Cardiac septum (tissue), 1 donor: ENCODE results near the gene GLI3. TPM values are rescaled to one million over a fixed set of nuclear protein-coding genes. Genes with fewer than 3 reads are reported as not detected.

ENCODE experiments used
- DNase-seq: peaks from one replicate; pipeline ENCODE4 v3.0.0-alpha.2; 2020; ENCODE audit warnings: low spot score
- intact Hi-C: fragments of 100-400 bp; cut with DNase I; formaldehyde crosslinking; loops from one replicate; pipeline ENCODE4 v1.14.0; 2022
- total RNA-seq: library from RNA; stranded (reverse); fragmentation: NEBNext Ultra II Directional; extraction: Animal tissue kit (Norgen Biotek cat#: 25700); gene quantifications from one replicate; pipeline ENCODE4 v1.2.1, GENCODE V29; 2021
- donor health status: DM: no; HTN: no; CAD: no.

Gene GLI3
- total RNA-seq, 1 donor from 2014 or later, result 10.5 TPM

DNA sequence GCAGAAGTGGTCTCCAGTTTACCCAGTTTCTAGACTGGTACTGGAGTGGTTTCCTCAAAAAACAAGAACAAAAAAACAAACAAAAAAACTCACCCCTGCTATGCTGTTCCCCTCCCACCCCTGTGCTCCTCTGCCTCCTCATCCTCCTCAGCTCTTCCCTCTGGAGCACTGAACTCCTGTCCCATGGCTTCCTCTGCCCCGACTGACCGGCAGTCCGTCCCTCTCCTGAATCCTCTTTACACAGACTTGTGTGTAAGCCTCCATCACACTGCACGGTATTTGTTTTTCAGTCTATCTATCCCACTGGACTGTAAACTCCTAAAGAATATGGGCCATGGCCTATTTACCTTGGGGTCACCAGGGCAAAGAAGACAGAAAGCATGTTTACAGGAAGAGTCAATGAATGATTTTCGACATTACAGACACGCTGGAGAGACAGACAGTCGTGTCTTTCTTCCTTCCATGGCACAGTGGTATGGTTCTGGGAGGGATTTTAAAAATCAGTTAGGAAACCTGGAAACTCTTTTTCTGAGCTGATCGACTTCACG lies 265.3 kb downstream of the GLI3 start:
- no peak for DNase-seq
- intact Hi-C loops, result no loop called here

DNA sequence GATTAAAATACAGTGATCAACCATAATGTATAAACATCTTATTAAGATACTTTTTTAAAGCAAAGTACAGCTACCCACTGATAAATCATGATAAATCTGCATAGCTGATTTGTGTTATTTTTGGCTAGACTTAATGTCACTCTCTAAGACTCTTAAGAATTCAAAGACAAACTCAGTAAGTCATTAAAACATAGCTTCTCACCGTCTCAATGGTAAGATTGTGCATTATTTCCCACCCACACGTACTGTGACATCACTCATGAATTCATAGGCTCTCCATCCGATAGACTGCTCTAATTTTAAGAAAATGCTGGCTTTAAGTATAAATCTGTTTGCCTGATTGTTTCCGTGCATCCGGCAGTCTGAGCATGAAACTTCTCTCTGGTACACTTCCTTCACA lies 266.1 kb downstream of the GLI3 start:
- intact Hi-C loops, result no loop called here
- no peak for DNase-seq

DNA sequence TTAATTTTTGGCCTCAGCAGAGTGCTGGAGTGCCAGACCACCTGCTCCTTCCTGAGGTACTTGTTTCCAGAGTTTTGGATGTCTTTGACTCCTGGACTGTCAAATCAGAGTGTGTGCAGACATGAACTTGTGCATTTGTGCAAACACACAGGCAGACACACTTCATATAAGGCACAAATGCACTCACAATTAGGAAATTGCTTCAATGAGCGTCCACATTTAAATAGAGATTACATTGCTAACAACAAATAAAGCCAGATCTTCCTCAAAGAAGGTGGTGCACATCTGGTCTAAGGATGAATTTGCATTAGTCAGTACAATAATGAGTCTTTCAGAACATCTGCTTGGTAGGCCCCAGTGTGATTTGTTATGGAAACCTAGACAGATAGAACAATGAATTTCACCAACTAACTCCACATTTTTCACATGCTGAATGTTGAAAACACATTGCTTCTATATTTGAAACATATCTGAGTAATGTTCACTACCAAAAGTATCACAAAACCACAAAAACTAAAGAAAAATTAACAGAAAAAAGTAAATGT lies 267.4 kb downstream of the GLI3 start:
- intact Hi-C loops, result no loop called here
- no peak for DNase-seq

DNA sequence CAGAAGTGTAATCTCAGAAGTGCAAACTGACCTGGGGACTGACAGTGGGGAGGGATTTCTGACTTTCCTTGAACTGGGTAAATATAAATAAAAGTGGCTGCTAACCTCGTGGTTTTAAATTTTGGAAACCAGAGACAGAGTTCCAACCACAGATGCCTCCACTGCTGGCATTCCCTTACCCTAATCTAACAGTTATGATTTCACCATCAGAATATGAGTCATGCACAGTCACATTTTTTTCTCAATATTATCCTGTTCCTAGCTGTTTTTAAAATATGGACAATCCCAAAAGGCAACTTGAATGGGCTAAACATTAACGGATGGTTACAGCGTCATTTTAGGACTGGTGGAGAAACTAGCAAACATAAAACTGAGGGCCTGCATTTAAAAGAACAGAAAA lies 269.9 kb downstream of the GLI3 start:
- no peak for DNase-seq
- intact Hi-C loops, result no loop called here

DNA sequence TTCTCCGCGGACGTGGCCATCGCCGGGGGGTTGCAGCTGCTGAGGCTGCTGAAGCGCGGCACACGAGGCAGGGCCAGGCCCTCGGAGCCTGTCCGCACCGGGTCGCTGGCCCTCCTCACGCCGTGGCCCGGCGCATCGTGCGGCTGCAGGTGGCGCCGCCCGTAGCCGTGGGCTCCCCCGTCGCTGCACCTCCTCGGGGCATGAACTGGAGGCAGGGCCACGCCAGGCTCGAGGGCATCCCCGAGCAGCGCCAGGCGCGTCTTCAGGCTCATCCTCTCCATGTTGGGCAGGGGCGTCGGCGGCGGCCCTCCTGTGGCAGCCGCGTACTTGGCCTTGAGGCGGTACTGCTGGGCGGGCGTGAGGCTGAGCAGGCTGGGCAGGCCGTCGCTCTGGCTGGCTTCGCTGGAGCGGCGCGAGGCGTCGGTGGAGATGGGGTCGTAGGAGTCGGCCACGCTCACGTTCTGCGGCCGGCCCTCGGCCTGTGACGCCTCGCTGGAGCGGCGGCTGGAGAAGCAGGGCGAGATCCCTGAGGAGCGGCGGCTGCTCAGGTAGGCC lies 271.0 kb downstream of the GLI3 start:
- DNase-seq, result no peak
- intact Hi-C loops, result no loop called here

DNA sequence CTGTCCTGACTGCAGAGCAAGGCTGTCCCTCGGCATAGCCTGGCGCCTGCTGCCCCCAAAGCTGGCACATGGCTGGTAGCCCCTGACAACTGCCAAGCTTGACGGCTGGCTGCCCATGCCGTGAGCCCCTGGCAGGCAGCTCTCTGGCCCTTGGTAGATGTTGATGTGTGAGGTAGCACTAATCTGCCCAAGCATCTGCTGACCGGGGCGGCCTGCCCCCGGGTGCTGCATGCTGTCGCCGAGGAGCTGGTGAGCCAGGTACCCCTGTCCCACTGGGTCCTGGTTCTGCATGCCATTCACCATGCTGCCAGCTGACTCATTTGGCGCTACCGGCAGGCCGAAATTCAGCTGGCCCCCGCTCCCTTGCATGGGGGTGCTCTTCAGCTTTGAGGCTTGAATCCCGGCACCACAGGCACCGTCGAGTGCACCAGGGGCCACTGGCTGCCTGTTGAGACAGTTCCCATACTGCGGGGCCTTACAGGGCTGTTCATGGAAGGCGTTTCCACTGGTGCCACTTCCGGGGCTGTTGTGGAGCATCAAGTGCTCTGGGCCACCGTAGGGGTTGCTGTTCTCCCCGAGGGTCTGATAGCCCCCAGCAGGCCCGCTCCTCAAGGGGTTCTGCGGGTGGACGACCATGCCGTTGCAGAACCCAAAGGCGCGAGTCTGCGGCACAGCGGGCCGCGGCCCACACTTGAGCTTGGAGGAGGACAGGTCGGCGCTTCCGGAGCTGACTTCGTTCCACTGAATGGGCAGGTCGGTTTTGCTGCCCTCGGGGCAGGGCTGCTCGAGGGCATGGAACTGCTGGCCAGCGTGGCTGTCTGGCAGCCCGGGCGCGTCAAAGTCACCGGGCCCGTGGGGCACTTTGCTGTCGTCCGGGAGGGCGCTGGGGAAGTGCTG lies 271.9 kb downstream of the GLI3 start:
- no peak for DNase-seq

DNA sequence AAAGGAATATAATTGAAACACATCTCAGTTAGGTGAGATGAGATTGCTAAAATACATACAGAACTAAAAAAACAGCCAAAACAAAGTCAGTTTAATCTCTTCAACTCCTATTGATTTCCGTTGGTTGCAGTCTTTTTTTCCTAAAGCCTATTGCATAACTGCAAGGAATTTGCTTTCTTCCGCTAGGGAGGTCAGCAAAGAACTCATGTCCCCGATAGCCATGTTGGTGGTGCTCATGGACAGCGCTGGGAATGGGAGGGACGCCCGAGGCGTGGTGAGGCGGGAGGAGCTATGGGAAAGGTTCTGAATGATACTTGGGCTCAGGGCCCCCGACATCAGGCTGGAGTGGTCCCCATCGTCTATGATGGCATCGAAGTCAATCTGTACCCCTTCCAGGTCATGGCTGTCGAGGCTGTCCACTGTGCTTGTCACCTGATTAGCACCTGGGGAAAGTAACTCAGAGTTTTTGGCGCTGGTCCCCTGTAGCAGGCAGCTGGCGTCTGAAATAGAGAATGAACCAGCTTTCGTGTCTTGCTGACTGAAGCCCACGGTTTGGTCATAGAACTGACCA lies 272.7 kb downstream of the GLI3 start:
- intact Hi-C loops, result no loop called here

More for the DNA sequence above, 271.9 kb downstream of the GLI3 start:
- intact Hi-C loops, result no loop called here

DNA sequence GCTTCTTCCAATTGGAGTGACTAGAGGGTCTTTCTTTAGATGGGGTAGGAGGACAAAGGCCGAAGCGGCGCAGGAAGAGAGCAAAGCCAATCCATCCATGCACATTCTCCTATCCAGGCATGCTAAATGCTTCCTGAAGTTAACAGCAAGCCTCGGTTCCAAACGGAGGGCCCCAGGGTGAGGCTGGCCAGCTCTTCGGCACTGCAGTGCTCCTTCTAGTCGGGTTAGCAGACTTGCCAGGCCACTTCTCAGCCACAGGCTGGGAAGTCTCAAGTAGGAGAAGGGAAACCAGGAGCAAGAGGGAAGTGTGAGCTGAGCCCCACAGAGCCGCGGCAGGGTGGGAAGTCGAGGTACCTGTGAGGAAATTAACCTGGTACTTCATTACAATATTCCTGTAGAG lies 280.3 kb downstream of the GLI3 start:
- intact Hi-C loops, result no loop called here
- DNase-seq, result no peak

More for the DNA sequence above, 272.7 kb downstream of the GLI3 start:
- DNase-seq, result no peak

DNA sequence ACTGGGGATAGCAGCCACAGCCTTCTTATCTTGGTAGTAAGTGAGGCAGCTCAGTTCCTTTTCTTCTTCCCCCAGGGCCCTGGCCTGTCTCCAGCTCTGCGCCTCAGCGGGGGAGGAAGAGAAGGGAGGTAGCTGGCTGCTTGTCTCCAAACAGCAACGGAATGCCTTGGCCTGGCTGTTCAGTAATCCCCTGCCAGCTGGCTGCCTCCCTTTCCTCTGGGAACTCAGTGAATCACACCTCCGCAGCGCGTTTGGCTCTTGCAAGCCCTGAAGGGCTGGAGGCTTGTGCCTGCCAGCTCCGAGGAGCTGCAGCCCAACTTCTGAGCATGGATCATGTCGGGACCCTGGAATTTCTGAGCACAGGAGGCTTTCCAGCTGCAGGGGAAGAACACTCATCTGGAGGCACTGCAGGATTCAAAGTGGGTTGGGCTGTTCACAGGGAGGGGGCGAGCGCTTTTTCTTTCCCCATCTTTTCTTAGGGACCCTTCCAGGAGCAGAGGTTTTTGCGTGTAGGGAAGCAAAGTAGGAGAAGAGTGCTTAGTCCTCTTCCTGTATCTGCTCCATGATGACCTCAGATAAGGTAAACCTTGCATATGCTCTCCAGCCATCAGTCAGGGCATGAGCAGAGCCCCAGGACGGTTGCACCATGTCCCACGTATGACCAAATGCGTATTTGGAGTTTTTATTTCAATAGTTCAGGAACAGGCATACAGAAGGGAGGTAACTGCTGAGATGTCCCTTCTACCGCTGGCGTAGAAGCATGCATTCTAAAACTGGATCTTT lies 280.9 kb downstream of the GLI3 start:
- intact Hi-C loops, result no loop called here
- DNase-seq, result peak; percentile 94

DNA sequence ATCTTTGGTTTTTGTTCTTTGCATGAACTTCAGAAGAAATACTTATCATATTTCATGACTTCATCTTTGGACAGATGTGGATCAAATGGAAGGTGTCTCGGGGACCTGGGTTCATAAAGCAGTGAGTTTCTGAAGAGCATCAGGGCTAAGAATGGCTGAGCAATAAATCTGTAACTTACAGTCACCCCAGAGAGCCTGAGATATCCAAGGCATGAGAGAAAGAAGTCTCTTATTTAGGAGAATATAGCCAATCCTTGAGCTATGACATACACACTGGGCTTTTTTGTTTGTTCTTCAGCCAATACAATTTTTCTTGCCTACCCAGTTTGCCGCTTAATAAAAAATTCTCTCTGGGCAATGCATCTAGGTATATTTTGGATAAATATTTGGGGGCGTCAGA lies 281.6 kb downstream of the GLI3 start:
- intact Hi-C loops, result no loop called here
- DNase-seq, result no peak

DNA sequence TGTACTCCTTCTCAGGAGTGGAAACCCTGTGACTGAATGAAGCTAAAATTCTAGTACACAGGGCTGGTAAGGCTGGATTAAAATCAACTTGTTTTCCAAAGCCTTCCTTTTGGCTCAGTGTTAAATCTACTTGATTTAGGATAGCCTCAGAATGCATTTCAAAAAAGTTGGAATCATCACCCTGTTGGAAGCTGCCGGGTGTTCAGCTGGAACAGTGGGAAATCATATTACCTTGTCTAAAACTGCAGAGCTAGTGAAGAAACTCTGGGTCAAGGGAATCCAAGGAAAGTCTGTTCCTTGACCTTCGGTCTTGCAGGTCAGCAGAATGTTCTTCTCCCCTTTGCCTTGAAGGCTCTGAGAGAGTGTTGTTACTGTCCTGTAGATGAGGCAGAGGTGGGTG lies 282.0 kb downstream of the GLI3 start:
- intact Hi-C loops, result no loop called here
- no peak for DNase-seq

DNA sequence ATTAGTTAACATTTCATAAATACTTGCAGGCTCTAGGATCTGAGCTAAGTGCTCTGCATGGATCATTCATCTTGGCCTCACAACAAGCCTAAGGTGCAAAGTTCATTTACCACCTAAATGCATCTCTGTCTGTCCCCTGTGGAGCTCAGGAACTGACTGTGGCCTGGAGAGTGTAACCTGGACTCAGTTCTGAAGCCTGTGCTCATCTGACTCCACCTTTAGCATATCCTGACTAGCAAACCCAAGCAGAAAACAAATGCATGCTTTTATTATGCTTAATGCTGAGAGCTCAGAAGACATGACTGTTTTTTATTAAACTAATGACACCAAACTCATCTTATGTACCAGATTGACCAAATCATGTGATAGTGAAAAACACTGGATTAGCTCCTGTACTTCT lies 288.5 kb downstream of the GLI3 start:
- intact Hi-C loops, result no loop called here
- DNase-seq, result no peak

DNA sequence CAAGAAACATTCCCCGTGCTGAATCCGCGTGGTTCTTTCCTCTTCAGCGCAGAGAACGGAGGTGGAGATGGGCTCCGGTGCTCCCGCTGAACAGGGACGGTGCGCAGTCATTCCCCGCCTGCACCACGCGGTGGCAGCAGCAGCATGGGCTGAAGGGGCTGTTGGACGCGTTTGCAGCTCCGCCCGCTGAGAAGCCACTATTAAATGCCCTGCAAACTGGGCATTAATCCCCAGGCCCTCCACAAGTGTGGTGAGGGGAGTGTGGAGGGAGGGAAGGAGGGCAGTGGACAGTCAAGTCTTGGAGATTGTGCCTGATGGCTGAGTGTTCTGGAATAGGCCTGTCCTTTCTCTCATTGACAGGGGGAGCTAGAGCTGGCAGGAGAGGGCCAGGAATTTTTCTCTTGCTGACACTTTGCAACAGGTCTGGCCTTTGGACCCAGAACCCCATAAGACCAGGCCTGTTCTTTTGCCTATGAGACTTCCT lies 293.9 kb downstream of the GLI3 start:
- DNase-seq, result peak; percentile 91
- intact Hi-C loops, result loop anchor here (5.0 kb wide), 2 partner anchors 364 to 884 kb away; no protein-coding TSS in a partner anchor

DNA sequence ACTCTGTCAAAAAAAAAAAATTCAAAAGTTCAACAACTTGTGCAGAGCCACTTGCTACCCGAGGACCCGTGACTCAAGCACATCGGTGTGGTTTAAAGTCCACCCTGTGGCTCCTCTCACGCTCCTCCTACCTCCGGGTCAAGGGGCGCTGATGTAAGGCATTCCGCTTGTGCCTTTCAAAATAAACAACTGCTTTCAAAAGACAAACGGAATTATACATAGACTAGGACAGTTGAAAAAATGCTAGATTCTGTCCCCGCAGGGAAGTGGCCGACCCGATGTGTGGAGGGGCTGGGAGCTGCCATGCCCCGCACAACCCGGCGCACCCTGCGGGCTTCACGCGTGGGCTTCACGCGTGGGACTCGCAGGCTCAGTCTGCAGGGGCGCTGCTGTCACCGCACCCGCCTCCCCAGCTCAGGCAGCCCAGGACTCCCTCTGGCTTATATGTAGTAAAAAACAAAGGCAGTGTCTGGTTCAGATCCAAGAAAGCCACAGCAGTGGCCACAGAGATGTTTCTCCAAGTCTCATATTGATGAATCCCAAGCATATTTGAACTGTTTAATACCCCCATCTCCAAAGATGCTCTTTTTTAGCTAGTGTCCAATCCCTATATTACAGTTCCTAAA lies 294.4 kb downstream of the GLI3 start:
- DNase-seq, result no peak
- intact Hi-C loops, result loop anchor here (5.0 kb wide), 2 partner anchors 365 to 885 kb away; no protein-coding TSS in a partner anchor

DNA sequence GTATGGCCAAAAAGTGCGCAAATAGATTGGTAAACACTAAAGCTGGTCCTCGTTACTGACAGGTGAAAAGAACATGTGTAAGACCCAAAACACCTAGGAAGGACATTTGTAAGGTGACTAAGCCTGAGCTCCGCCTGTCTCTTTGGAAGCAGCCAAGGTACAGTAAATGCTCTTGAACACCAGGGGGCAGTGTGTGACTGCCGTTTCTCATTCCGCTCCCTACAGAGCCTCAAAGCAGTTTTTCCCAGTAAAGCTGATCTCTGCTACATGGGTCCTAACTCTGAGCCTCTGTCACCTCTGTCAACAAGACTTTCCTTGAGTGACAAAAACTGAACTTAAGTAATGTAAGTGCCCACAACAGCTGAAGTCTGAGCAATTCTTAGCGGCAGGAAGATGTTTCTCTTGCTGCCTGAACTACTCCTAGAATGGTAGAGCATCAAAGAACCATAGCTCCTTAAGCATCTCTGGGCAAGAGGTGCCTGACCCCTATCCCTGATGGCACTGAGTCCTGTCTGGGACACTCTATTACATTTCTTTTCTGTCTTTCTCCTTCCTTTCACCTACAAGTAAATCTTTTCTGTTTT lies 296.2 kb downstream of the GLI3 start:
- no peak for DNase-seq
- intact Hi-C loops, result loop anchor here (5.0 kb wide), 2 partner anchors 366 to 886 kb away; no protein-coding TSS in a partner anchor

DNA sequence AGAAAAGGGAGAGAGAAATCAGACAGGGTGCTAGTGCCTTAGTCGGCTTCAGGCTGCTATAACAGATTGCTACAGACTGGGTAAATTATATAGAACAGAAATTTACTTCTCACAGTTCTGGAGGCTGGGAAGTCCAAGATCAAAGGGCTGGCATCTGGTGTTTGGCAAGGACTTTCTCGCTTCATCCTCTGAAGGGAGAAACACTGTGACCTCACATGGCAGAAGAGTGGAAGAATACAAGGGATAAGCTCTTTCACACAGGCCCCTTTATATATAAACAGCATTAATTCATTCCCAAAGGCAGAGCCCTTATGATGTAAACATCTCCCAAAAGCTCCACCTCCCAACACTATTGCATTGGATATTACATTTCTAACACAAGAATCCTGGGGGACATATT lies 298.6 kb downstream of the GLI3 start:
- DNase-seq, result no peak
- intact Hi-C loops, result no loop called here

DNA sequence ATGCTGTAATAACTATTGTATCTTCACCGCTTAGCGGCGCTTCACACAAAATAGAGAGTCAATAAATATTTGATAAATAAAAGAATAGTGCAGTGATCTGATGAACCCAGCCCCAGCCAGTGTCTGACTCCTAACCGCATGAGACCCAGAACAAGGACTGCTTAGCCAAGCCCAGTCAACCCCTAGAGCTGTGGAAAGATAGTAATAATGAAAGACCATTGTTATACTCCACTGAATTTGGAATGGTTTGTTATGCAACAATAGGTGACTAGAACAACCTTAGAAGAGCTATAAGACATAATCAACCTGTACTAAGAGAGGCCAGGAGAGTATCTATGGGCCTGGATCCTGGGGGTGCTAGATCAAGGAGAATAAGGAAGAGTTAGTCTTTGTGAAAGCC lies 303.6 kb downstream of the GLI3 start:
- DNase-seq, result no peak
- intact Hi-C loops, result no loop called here

DNA sequence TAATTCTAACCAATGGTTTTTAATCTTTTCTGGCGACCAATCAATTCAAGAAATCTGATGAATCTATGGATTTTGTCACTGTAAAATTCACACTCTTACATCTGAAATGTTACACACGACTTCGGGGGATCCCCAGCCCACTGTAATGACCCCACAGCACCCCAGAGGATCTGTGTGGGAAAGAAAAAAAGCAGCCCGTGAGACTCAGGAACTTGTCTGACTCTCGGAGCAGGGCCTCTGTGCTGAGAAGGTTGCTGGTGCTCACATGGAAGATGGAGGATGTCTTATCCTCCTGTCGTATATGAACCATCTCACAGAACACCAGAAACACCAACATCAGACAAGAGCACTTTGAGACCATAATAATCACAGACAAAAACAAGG lies 305.8 kb downstream of the GLI3 start:
- intact Hi-C loops, result no loop called here
- no peak for DNase-seq
